OCI-LY1 (cell line): ENCODE results near the gene NEDD4L.

Experiments
- H2AFZ ChIP-seq: fragments of 200-600 bp; sonication (generic), shearing (Covaris generic); 2 replicates; pipeline ENCODE4 v1.6.0; 2014; ENCODE audit warnings: antibody characterized with exemption, mild to moderate bottlenecking, low read length
- H3F3A ChIP-seq: fragments of 200-600 bp; sonication (generic), shearing (Covaris generic); 2 replicates; pipeline ENCODE4 v1.6.0; 2014; ENCODE audit warnings: mild to moderate bottlenecking, antibody characterized with exemption, low read length, moderate library complexity; ENCODE audit not compliant: insufficient read depth
- H3K27ac ChIP-seq: fragments of 200-600 bp; sonication (generic); 2 replicates; pipeline ENCODE4 v1.5.1; 2014; ENCODE audit warnings: low read length, mixed run types, mild to moderate bottlenecking, low read depth; ENCODE audit not compliant: poor library complexity, severe bottlenecking
- H3K27me3 ChIP-seq: fragments of 200-600 bp; sonication (generic); 2 replicates; pipeline ENCODE4 v1.6.0; 2014; ENCODE audit warnings: antibody characterized with exemption, mild to moderate bottlenecking, low read length, moderate library complexity; ENCODE audit not compliant: insufficient read depth
- H3K36me3 ChIP-seq: fragments of 200-600 bp; sonication (generic); 2 replicates; pipeline ENCODE4 v1.6.1; 2014; ENCODE audit warnings: mild to moderate bottlenecking, antibody characterized with exemption, low read length, moderate library complexity, mixed read lengths; ENCODE audit not compliant: insufficient read depth
- H3K4me1 ChIP-seq: fragments of 200-600 bp; sonication (generic); 2 replicates; pipeline ENCODE4 v1.5.1; 2014; ENCODE audit warnings: mild to moderate bottlenecking, low read length, moderate library complexity; ENCODE audit not compliant: insufficient read depth, severe bottlenecking
- H3K4me2 ChIP-seq: fragments of 200-600 bp; sonication (generic), shearing (Covaris generic); 2 replicates; pipeline ENCODE4 v1.6.1; 2014; ENCODE audit warnings: low read length
- H3K4me3 ChIP-seq: fragments of 200-600 bp; sonication (generic); 2 replicates; pipeline ENCODE4 v1.5.1; 2014; ENCODE audit warnings: low read length, low read depth, mild to moderate bottlenecking, mixed read lengths; ENCODE audit not compliant: poor library complexity, severe bottlenecking
- H3K79me2 ChIP-seq: fragments of 200-600 bp; shearing (Covaris generic); 2 replicates; pipeline ENCODE4 v1.6.1; 2016; ENCODE audit warnings: mixed run types, low read length, mixed read lengths; ENCODE audit not compliant: insufficient read depth
- H3K9ac ChIP-seq: fragments of 200-600 bp; sonication (generic), shearing (Covaris generic); 2 replicates; pipeline ENCODE4 v1.6.1; 2014; ENCODE audit warnings: mild to moderate bottlenecking, low read length, mixed read lengths
- H3K9me2 ChIP-seq: fragments of 200-600 bp; sonication (generic), shearing (Covaris generic); 2 replicates; pipeline ENCODE4 v1.6.1; 2014; ENCODE audit warnings: low read depth, mild to moderate bottlenecking, low read length, mixed read lengths
- H3K9me3 ChIP-seq: fragments of 200-600 bp; shearing (Covaris generic); 2 replicates; pipeline ENCODE4 v1.6.1; 2014; ENCODE audit warnings: low read length, mixed read lengths
- H4K20me1 ChIP-seq: fragments of 200-600 bp; sonication (generic), shearing (Covaris generic); 2 replicates; pipeline ENCODE4 v1.6.0; 2016; ENCODE audit warnings: mild to moderate bottlenecking, low read length; ENCODE audit not compliant: insufficient read depth
- EZH2 ChIP-seq: fragments of 200-600 bp; sonication (generic), shearing (Covaris generic); IDR thresholded peaks from 2 replicates; pipeline ENCODE4 v1.8.0; 2017; ENCODE audit warnings: borderline replicate concordance, mixed run types, mild to moderate bottlenecking, antibody characterized with exemption, low read length, moderate library complexity, mixed read lengths
- TF ChIP-seq, protein P1 (sequence below): fragments of 200-600 bp; sonication (generic), shearing (Covaris generic); IDR thresholded peaks from 2 replicates; pipeline ENCODE4 v1.5.1; 2017; ENCODE audit warnings: mild to moderate bottlenecking, antibody characterized with exemption, low read length, moderate library complexity, mixed read lengths

Gene NEDD4L

DNA sequence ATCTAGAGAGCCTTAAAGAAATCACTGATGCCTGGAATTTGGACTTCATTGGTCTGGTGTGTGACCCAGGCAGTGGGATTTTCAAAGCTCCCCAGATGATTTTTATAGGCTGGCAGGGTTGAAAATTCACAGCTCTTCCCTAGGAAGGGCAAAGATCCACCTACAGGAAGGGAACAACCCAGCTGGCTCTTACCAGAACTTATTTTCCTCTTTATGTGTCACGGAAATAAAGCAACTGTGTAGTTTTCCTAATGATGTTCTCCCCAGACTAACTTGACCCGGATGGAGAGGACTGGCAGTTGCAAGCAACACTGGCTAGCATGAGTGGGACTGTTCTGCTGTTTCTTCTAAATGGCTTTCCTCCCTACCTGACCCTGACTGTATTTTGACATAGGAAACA lies 349.3 kb downstream of the NEDD4L start:
- no peak overlapping the region for H3K27ac ChIP-seq
- no peaks in the 10 kb centered on the region for H3K9me2 ChIP-seq
- H4K20me1 ChIP-seq, result no peaks in the 10 kb centered on the region
- H3F3A ChIP-seq, result no peaks in the 10 kb centered on the region
- no peaks in the 10 kb centered on the region for H3K36me3 ChIP-seq
- peaks cover 5% of the 10 kb centered on the region; the same call in 1 of the 2 replicates for H3K27me3 ChIP-seq
- TF ChIP-seq, protein P1, sequence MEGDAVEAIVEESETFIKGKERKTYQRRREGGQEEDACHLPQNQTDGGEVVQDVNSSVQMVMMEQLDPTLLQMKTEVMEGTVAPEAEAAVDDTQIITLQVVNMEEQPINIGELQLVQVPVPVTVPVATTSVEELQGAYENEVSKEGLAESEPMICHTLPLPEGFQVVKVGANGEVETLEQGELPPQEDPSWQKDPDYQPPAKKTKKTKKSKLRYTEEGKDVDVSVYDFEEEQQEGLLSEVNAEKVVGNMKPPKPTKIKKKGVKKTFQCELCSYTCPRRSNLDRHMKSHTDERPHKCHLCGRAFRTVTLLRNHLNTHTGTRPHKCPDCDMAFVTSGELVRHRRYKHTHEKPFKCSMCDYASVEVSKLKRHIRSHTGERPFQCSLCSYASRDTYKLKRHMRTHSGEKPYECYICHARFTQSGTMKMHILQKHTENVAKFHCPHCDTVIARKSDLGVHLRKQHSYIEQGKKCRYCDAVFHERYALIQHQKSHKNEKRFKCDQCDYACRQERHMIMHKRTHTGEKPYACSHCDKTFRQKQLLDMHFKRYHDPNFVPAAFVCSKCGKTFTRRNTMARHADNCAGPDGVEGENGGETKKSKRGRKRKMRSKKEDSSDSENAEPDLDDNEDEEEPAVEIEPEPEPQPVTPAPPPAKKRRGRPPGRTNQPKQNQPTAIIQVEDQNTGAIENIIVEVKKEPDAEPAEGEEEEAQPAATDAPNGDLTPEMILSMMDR, result no peak
- TF ChIP-seq EZH2, result no peak
- H3K79me2 ChIP-seq, result no peaks in the 10 kb centered on the region
- no peak overlapping the region for H3K4me2 ChIP-seq
- H3K9me3 ChIP-seq, result no peaks in the 10 kb centered on the region
- H3K4me1 ChIP-seq, result no peaks in the 10 kb centered on the region
- no peak overlapping the region for H3K9ac ChIP-seq
- no peak overlapping the region for H3K4me3 ChIP-seq
- no peak overlapping the region for H2AFZ ChIP-seq

DNA sequence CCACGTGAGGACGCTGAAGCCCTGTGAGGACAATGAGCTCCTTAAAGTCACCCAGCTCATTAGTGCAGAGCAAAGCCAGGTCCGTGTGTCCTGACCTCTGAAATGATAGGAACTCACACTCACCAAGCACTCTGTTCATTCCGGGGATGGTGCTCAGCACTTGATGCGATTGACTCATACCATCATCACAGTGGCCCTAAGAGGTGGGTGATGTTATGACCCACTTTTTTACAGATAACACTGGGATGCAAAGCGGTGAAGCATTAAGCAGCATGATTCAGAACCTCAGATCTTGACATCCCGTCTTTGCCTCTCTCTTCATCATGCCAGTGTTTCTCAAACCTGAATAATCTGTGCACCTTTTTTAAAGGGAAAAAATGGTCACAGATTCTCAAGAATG lies 350.0 kb downstream of the NEDD4L start:
- H3K9me3 ChIP-seq, result no peaks in the 10 kb centered on the region
- TF ChIP-seq EZH2, result no peak
- TF ChIP-seq, protein P1, result no peak
- peaks cover 5% of the 10 kb centered on the region; the same call in 1 of the 2 replicates for H3K27me3 ChIP-seq
- no peaks in the 10 kb centered on the region for H4K20me1 ChIP-seq
- H3K4me3 ChIP-seq, result no peak overlapping the region
- H3K9me2 ChIP-seq, result no peaks in the 10 kb centered on the region
- no peak overlapping the region for H3K4me2 ChIP-seq
- no peaks in the 10 kb centered on the region for H3K4me1 ChIP-seq
- H3F3A ChIP-seq, result no peaks in the 10 kb centered on the region
- H3K79me2 ChIP-seq, result no peaks in the 10 kb centered on the region
- no peak overlapping the region for H2AFZ ChIP-seq
- H3K27ac ChIP-seq, result no peak overlapping the region
- no peak overlapping the region for H3K9ac ChIP-seq
- H3K36me3 ChIP-seq, result no peaks in the 10 kb centered on the region

DNA sequence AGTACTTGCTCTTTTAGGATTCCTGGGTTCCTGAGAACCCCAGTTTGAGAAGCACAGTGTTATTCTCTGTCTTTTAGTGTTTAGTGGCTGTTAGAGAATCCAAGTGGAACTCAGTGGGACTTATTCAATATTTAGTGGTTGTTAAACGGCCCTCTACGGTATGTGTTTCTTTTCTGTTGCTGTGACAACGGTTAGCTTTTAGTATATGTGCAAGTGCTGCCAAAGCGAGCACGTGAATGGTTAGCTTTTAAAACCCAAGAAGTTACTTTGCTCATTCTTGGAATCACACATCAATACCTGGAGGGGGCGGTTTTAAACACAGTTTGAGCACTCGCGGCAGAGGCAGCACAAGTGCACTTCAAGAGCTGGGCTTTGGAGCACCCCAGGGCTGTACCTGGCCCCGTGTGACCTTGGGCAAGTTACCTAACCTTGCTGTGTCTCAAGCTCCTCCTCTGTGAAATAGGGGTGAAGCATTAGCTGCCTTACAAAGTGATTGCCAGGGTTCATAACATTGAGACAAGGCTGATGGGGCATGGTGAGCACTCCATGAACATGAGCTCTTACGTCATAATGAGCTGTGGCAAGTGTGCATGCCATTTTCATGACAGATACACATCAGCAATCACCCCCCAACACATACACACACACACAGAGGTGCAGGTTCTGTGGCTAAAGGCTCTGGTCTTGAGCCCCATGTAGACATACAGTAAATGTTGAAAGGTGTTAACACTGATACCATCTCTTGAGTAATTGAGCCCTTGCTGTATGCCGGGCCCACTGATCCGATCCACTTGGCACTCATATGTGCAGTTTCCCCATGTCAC lies 350.8 kb downstream of the NEDD4L start:
- Histone ChIP-seq H3K27ac (no peak overlapping the region), H3K9me2 (no peaks in the 10 kb centered on the region), H4K20me1 (no peaks in the 10 kb centered on the region), H2AFZ (no peak overlapping the region), H3K9ac (no peak overlapping the region), H3F3A (no peaks in the 10 kb centered on the region), H3K36me3 (no peaks in the 10 kb centered on the region), H3K79me2 (no peaks in the 10 kb centered on the region), H3K4me2 (no peak overlapping the region), H3K4me3 (no peak overlapping the region), H3K9me3 (no peaks in the 10 kb centered on the region), H3K27me3 (peaks cover 5% of the 10 kb centered on the region; the same call in 1 of the 2 replicates), H3K4me1 (no peaks in the 10 kb centered on the region)
- no peak for TF ChIP-seq EZH2
- TF ChIP-seq, protein P1, result no peak
